Measurements from ENCODE around the gene UBE2G1.

GRCh38 chr17:4263282-4264215 is 102.9 kb downstream of the UBE2G1 start, which contains the start of gene ANKFY1:
- TF ChIP-seq CTCF (IDR thresholded peaks at IDR 0.05), result no peak
- no peak for TF ChIP-seq EZH2 (IDR thresholded peaks at IDR 0.05; ENCODE audit: borderline replicate concordance, insufficient read depth, low read depth, low read length, poor library complexity, severe bottlenecking)
